ENCODE data around the gene RNF43. TPM values are rescaled to one million over a fixed set of nuclear protein-coding genes. Genes with fewer than 3 reads are reported as not detected.

RNF43 gene
- total RNA-seq, 4 donors from 2014 or later: 6.4 to 13.8 (median 8.1) TPM

- H3K27me3 ChIP-seq: peaks cover 0 to 12% (median 0%) of the 10 kb centered on the region in 4 donors
- no peak overlapping the region for H3K27ac ChIP-seq
- no peaks in the 10 kb centered on the region for H3K9me3 ChIP-seq
- no peak for TF ChIP-seq POLR2A (IDR thresholded peaks at IDR 0.05)
- no peak for TF ChIP-seq CTCF (IDR thresholded peaks at IDR 0.05)
- intact Hi-C loops (cut with DNase I): no loop called here
- no peaks in the 10 kb centered on the region for H3K36me3 ChIP-seq
- 71 to 83% methylated on average over 4 of the region's 4 CpGs for WGBS, 2 donors
- no peak for DNase-seq
- H3K4me3 ChIP-seq: no peak overlapping the region
- H3K4me1 ChIP-seq: peaks cover 4 to 73% (median 8%) of the 10 kb centered on the region in 3 donors
Measured at GRCh38 chr17:58396173-58396572, 21.2 kb downstream of the RNF43 start.

GRCh38 chr17:58394534-58395223 lies 22.7 kb downstream of the RNF43 start:
- 61 to 62% methylated on average over 3 of the region's 3 CpGs for WGBS, 2 donors
- Histone ChIP-seq H3K36me3 (no peaks in the 10 kb centered on the region), H3K4me3 (no peak overlapping the region), H3K27ac (peak overlapping the region in 3 of 4 donors; percentile 12 to 60 (median 25)), H3K9me3 (no peaks in the 10 kb centered on the region), H3K4me1 (peaks cover 0 to 64% (median 8%) of the 10 kb centered on the region in 3 donors), H3K27me3 (peaks cover 0 to 9% (median 0%) of the 10 kb centered on the region in 4 donors)
- intact Hi-C loops (cut with DNase I): no loop called here
- no peak for DNase-seq
- TF ChIP-seq POLR2A (IDR thresholded peaks at IDR 0.05): no peak
- no peak for TF ChIP-seq CTCF (IDR thresholded peaks at IDR 0.05)

- no peaks in the 10 kb centered on the region for H3K36me3 ChIP-seq
- H3K4me1 ChIP-seq: peaks cover 0 to 62% (median 8%) of the 10 kb centered on the region in 3 donors
- H3K4me3 ChIP-seq: no peak overlapping the region
- 22 to 24% methylated on average over 6 to 8 of the region's 10 CpGs for WGBS, 2 donors
- TF ChIP-seq CTCF (IDR thresholded peaks at IDR 0.05) (no peak), POLR2A (IDR thresholded peaks at IDR 0.05) (no peak)
- DNase-seq: no peak
- intact Hi-C loops (cut with DNase I): no loop called here
- peak overlapping the region in 3 of 4 donors; percentile 34 to 47 (median 37) for H3K27ac ChIP-seq
- H3K27me3 ChIP-seq: peaks cover 0 to 6% (median 0%) of the 10 kb centered on the region in 4 donors
- no peaks in the 10 kb centered on the region for H3K9me3 ChIP-seq
Measured at GRCh38 chr17:58391302-58391984, 25.9 kb downstream of the RNF43 start.

GRCh38 chr17:58390884-58391283 lies 26.4 kb downstream of the RNF43 start:
- TF ChIP-seq POLR2A (IDR thresholded peaks at IDR 0.05): no peak
- TF ChIP-seq CTCF (IDR thresholded peaks at IDR 0.05): no peak
- peaks cover 0 to 6% (median 0%) of the 10 kb centered on the region in 4 donors for H3K27me3 ChIP-seq
- H3K9me3 ChIP-seq: no peaks in the 10 kb centered on the region
- peak overlapping the region in 1 of 4 donors; percentile 47 for H3K27ac ChIP-seq
- no peaks in the 10 kb centered on the region for H3K36me3 ChIP-seq
- H3K4me3 ChIP-seq: no peak overlapping the region
- no peak for DNase-seq
- intact Hi-C loops (cut with DNase I): no loop called here
- H3K4me1 ChIP-seq: peaks cover 0 to 62% (median 8%) of the 10 kb centered on the region in 3 donors
- WGBS, 2 donors: 58 to 65% methylated on average over 2 of the region's 2 CpGs
